PC-3 (cell line): ENCODE measurements around the gene MRPL57.
"Not testable (repeated sequence)": the region's sequence is repeated elsewhere in the genome, so short reads cannot be mapped to it uniquely, and the experiment has no call there.

ENCODE experiments used
- CTCF ChIP-seq: fragments of 300-600 bp; sonication (generic); conservative IDR thresholded peaks from 2 replicates; pipeline ENCODE4 v1.5.1; 2017; ENCODE audit warnings: antibody characterized with exemption, low read depth, mild to moderate bottlenecking, low read length
- EZH2phosphoT487 ChIP-seq: fragments of 300-600 bp; sonication (generic); IDR thresholded peaks from 2 replicates; pipeline ENCODE4 v1.6.1; 2018; ENCODE audit warnings: mild to moderate bottlenecking, antibody characterized with exemption, low read length, borderline replicate concordance

- not testable (repeated sequence) for TF ChIP-seq CTCF, EZH2phosphoT487
These were observed 21.3 kb downstream of the MRPL57 start for GRCh38 chr13:21197606-21198225.
